Superior temporal gyrus (tissue), 1 donor: Measurements from ENCODE around the gene R3HDM1.
A peak's percentile ranks its signal among the peaks of the same experiment; 100 is the strongest.
"Not testable (repeated sequence)": the region's sequence is repeated elsewhere in the genome, so short reads cannot be mapped to it uniquely, and the experiment has no call there.

Source experiments
- DNase-seq: peaks from one replicate; pipeline ENCODE4 v3.0.0-alpha.2; 2016; ENCODE audit errors: extremely low spot score

Gene R3HDM1

GRCh38 chr2:135709992-135710391 is 178.7 kb downstream of the R3HDM1 start:
- peak; percentile 87 for DNase-seq

- DNase-seq, result not testable (repeated sequence)
Measured at GRCh38 chr2:135715086-135715485, 183.8 kb downstream of the R3HDM1 start.

GRCh38 chr2:135728064-135728743 is 196.9 kb downstream of the R3HDM1 start:
- no peak for DNase-seq

GRCh38 chr2:135732561-135732960 is 201.3 kb downstream of the R3HDM1 start:
- DNase-seq, result no peak

- no peak for DNase-seq
Measured at GRCh38 chr2:135733045-135733444, 201.8 kb downstream of the R3HDM1 start.

- no peak for DNase-seq
Measured at GRCh38 chr2:135736546-135736945, 205.3 kb downstream of the R3HDM1 start.

GRCh38 chr2:135740206-135740605 is 208.9 kb downstream of the R3HDM1 start:
- DNase-seq, result no peak

- no peak for DNase-seq
Measured at GRCh38 chr2:135741043-135741394, 209.7 kb downstream of the R3HDM1 start.

- peak; percentile 99 for DNase-seq
Measured at GRCh38 chr2:135741395-135742324, 210.4 kb downstream of the R3HDM1 start, which contains the start of gene UBXN4. Gene UBXN4 (plus strand): TSS chr2:135741855. CDS start chr2:135741930, 75 bp downstream.

GRCh38 chr2:135742325-135742757 is 211.1 kb downstream of the R3HDM1 start:
- DNase-seq, result no peak

GRCh38 chr2:135743860-135744259 is 212.6 kb downstream of the R3HDM1 start:
- DNase-seq, result no peak

- DNase-seq, result no peak
Measured at GRCh38 chr2:135744760-135745314, 213.6 kb downstream of the R3HDM1 start.

GRCh38 chr2:135745545-135745944 is 214.3 kb downstream of the R3HDM1 start:
- no peak for DNase-seq

GRCh38 chr2:135755573-135755972 is 224.3 kb downstream of the R3HDM1 start:
- no peak for DNase-seq

- no peak for DNase-seq
Measured at GRCh38 chr2:135756692-135757091, 225.4 kb downstream of the R3HDM1 start.

- DNase-seq, result no peak
Measured at GRCh38 chr2:135762022-135762421, 230.7 kb downstream of the R3HDM1 start.

GRCh38 chr2:135762530-135762929 is 231.2 kb downstream of the R3HDM1 start:
- no peak for DNase-seq

GRCh38 chr2:135768863-135769262 is 237.6 kb downstream of the R3HDM1 start:
- DNase-seq, result no peak

GRCh38 chr2:135773319-135773718 is 242.0 kb downstream of the R3HDM1 start:
- no peak for DNase-seq

GRCh38 chr2:135773917-135774316 is 242.6 kb downstream of the R3HDM1 start:
- DNase-seq, result no peak
